ENCODE results near the gene PTGS1.

The PTGS1 gene

GRCh38 chr9:122389195-122389594, 18.4 kb downstream of the PTGS1 start:
- DNase-seq = no peak
- CTCF ChIA-PET = no interaction called here
- H3K9me3 Mint-ChIP-seq = no peaks in the 10 kb centered on the region
- H3K27me3 Mint-ChIP-seq = peaks cover 30% of the 10 kb centered on the region
- no peak overlapping the region for H3K4me3 Mint-ChIP-seq
- H3K4me1 Mint-ChIP-seq = no peaks in the 10 kb centered on the region
- H3K27ac Mint-ChIP-seq = no peak overlapping the region
- no peaks in the 10 kb centered on the region for H3K36me3 Mint-ChIP-seq

GRCh38 chr9:122389799-122390481, 19.1 kb downstream of the PTGS1 start:
- no peak for DNase-seq
- Mint-ChIP-seq H3K4me1 (no peaks in the 10 kb centered on the region), H3K4me3 (no peak overlapping the region), H3K36me3 (no peaks in the 10 kb centered on the region), H3K27me3 (peaks cover 30% of the 10 kb centered on the region), H3K9me3 (no peaks in the 10 kb centered on the region), H3K27ac (no peak overlapping the region)
- CTCF ChIA-PET = no interaction called here

- H3K27me3 Mint-ChIP-seq = peaks cover 30% of the 10 kb centered on the region
- no peak overlapping the region for H3K4me3 Mint-ChIP-seq
- CTCF ChIA-PET = interaction anchor here (0.6 kb wide), 1 partner anchor 517 kb away, joined by 3 read pairs; no protein-coding TSS in a partner anchor
- DNase-seq = no peak
- no peaks in the 10 kb centered on the region for H3K4me1 Mint-ChIP-seq
- H3K9me3 Mint-ChIP-seq = no peaks in the 10 kb centered on the region
- no peaks in the 10 kb centered on the region for H3K36me3 Mint-ChIP-seq
- no peak overlapping the region for H3K27ac Mint-ChIP-seq
Measured at GRCh38 chr9:122392284-122392683, 21.5 kb downstream of the PTGS1 start.

- H3K27me3 Mint-ChIP-seq = peaks cover 30% of the 10 kb centered on the region
- H3K4me3 Mint-ChIP-seq = no peak overlapping the region
- no peaks in the 10 kb centered on the region for H3K9me3 Mint-ChIP-seq
- no peaks in the 10 kb centered on the region for H3K4me1 Mint-ChIP-seq
- CTCF ChIA-PET = no interaction called here
- no peak overlapping the region for H3K27ac Mint-ChIP-seq
- DNase-seq = no peak
- no peaks in the 10 kb centered on the region for H3K36me3 Mint-ChIP-seq
Measured at GRCh38 chr9:122392714-122393113, 21.9 kb downstream of the PTGS1 start.

GRCh38 chr9:122393284-122393983, 22.6 kb downstream of the PTGS1 start:
- no peak for DNase-seq
- H3K36me3 Mint-ChIP-seq = no peaks in the 10 kb centered on the region
- H3K27me3 Mint-ChIP-seq = peaks cover 30% of the 10 kb centered on the region
- H3K27ac Mint-ChIP-seq = no peak overlapping the region
- CTCF ChIA-PET = no interaction called here
- no peak overlapping the region for H3K4me3 Mint-ChIP-seq
- H3K9me3 Mint-ChIP-seq = no peaks in the 10 kb centered on the region
- H3K4me1 Mint-ChIP-seq = no peaks in the 10 kb centered on the region

GRCh38 chr9:122394265-122395125, 23.7 kb downstream of the PTGS1 start:
- Mint-ChIP-seq H3K4me3 (no peak overlapping the region), H3K27me3 (peaks cover 30% of the 10 kb centered on the region), H3K9me3 (no peaks in the 10 kb centered on the region), H3K27ac (no peak overlapping the region), H3K4me1 (no peaks in the 10 kb centered on the region), H3K36me3 (no peaks in the 10 kb centered on the region)
- no peak for DNase-seq
- CTCF ChIA-PET = interaction anchor here (0.6 kb wide), 1 partner anchor 455 kb away, joined by 4 read pairs; no protein-coding TSS in a partner anchor

GRCh38 chr9:122396614-122397148, 25.9 kb downstream of the PTGS1 start:
- Mint-ChIP-seq H3K9me3 (no peaks in the 10 kb centered on the region), H3K27me3 (peaks cover 16% of the 10 kb centered on the region), H3K27ac (no peak overlapping the region), H3K36me3 (no peaks in the 10 kb centered on the region), H3K4me1 (no peaks in the 10 kb centered on the region), H3K4me3 (no peak overlapping the region)
- CTCF ChIA-PET = interaction anchor here (1.0 kb wide), 1 partner anchor 274 kb away, joined by 3 read pairs; no protein-coding TSS in a partner anchor
- no peak for DNase-seq

GRCh38 chr9:122397749-122398148, 26.9 kb downstream of the PTGS1 start:
- Mint-ChIP-seq H3K27me3 (peaks cover 8% of the 10 kb centered on the region), H3K36me3 (no peaks in the 10 kb centered on the region), H3K4me1 (no peaks in the 10 kb centered on the region), H3K4me3 (no peak overlapping the region), H3K9me3 (no peaks in the 10 kb centered on the region), H3K27ac (no peak overlapping the region)
- DNase-seq = no peak
- CTCF ChIA-PET = no interaction called here

GRCh38 chr9:122398371-122398924, 27.6 kb downstream of the PTGS1 start:
- no peaks in the 10 kb centered on the region for H3K36me3 Mint-ChIP-seq
- H3K4me1 Mint-ChIP-seq = no peaks in the 10 kb centered on the region
- no peaks in the 10 kb centered on the region for H3K9me3 Mint-ChIP-seq
- CTCF ChIA-PET = no interaction called here
- no peak overlapping the region for H3K27ac Mint-ChIP-seq
- no peak for DNase-seq
- H3K4me3 Mint-ChIP-seq = no peak overlapping the region
- peaks cover 6% of the 10 kb centered on the region for H3K27me3 Mint-ChIP-seq

- Mint-ChIP-seq H3K4me3 (no peak overlapping the region), H3K36me3 (no peaks in the 10 kb centered on the region), H3K9me3 (peaks cover 6% of the 10 kb centered on the region), H3K27ac (no peak overlapping the region), H3K4me1 (no peaks in the 10 kb centered on the region), H3K27me3 (peaks cover 6% of the 10 kb centered on the region)
- CTCF ChIA-PET = no interaction called here
- DNase-seq = no peak
Measured at GRCh38 chr9:122401896-122402295, 31.1 kb downstream of the PTGS1 start.

GRCh38 chr9:122402403-122402871, 31.6 kb downstream of the PTGS1 start:
- Mint-ChIP-seq H3K9me3 (peaks cover 6% of the 10 kb centered on the region), H3K27ac (no peak overlapping the region), H3K4me3 (no peak overlapping the region), H3K4me1 (no peaks in the 10 kb centered on the region), H3K36me3 (no peaks in the 10 kb centered on the region), H3K27me3 (peaks cover 6% of the 10 kb centered on the region)
- DNase-seq = no peak
- CTCF ChIA-PET = no interaction called here

- DNase-seq = no peak
- H3K27me3 Mint-ChIP-seq = peaks cover 6% of the 10 kb centered on the region
- CTCF ChIA-PET = no interaction called here
- no peak overlapping the region for H3K4me3 Mint-ChIP-seq
- H3K36me3 Mint-ChIP-seq = no peaks in the 10 kb centered on the region
- peaks cover 6% of the 10 kb centered on the region for H3K9me3 Mint-ChIP-seq
- H3K27ac Mint-ChIP-seq = no peak overlapping the region
- H3K4me1 Mint-ChIP-seq = no peaks in the 10 kb centered on the region
Measured at GRCh38 chr9:122402874-122403273, 32.0 kb downstream of the PTGS1 start.

- Mint-ChIP-seq H3K9me3 (peaks cover 6% of the 10 kb centered on the region), H3K4me3 (no peak overlapping the region), H3K4me1 (no peaks in the 10 kb centered on the region), H3K27me3 (peaks cover 5% of the 10 kb centered on the region), H3K36me3 (no peaks in the 10 kb centered on the region), H3K27ac (no peak overlapping the region)
- CTCF ChIA-PET = interaction anchor here (0.6 kb wide), 1 partner anchor 409 kb away, joined by 3 read pairs; no protein-coding TSS in a partner anchor
- no peak for DNase-seq
Measured at GRCh38 chr9:122403381-122404000, 32.7 kb downstream of the PTGS1 start.

Data from activated naive CD4-positive, alpha-beta T cell treated with anti-CD3 and anti-CD28 coated beads, Interleukin-2, amount 10 ng/mL, durations not matched to agents 7 days and 5 days (primary cell).